Measurements from ENCODE around the gene POC5.
A peak's percentile ranks its signal among the peaks of the same experiment; 100 is the strongest.
"Not testable (repeated sequence)": the region's sequence is repeated elsewhere in the genome, so short reads cannot be mapped to it uniquely, and the experiment has no call there.

POC5 gene, protein sequence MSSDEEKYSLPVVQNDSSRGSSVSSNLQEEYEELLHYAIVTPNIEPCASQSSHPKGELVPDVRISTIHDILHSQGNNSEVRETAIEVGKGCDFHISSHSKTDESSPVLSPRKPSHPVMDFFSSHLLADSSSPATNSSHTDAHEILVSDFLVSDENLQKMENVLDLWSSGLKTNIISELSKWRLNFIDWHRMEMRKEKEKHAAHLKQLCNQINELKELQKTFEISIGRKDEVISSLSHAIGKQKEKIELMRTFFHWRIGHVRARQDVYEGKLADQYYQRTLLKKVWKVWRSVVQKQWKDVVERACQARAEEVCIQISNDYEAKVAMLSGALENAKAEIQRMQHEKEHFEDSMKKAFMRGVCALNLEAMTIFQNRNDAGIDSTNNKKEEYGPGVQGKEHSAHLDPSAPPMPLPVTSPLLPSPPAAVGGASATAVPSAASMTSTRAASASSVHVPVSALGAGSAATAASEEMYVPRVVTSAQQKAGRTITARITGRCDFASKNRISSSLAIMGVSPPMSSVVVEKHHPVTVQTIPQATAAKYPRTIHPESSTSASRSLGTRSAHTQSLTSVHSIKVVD

DNA sequence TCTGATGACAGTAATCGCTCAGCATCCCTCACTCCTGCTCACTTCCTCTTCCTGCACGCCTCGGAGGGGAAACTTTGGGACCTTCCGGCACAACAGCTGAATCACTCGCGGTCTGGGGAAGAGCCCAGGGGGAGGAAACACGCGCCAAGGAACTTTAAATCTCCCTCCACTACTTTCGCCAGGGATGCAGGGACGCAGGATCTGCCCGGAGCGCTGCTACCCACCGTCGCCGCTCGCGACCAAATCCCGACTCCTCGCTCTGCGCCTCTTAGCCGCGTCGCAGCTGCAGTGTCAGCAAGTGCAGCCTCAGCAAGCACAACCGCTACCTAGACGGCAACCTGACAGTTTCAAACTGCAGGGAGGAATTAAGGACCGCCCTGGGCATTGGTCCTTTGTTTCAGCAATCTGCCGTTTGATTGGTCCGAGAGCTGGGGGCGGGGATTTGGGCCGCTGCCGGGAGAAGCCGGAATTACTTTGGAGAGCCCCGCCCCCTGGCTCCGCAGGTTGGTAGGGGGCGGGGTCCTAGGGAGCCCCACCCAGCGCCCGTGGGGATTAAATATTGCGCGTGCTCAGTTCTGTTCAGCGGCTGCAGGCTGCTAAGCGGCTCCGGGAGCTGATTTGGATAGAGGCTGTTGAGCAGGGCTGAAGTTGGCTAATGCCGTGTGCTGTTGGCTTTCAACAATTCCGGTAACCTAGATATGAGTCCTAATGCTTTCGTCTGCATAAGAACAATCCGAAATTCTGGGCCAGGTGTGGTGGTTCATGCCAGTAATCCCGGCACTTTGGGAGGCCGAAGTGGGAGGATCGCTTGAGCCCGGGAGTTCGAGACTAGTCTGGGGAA lies at the start of gene POC5:
POC5 (minus strand) TSS at position 356 of the 841 bp plus-strand sequence. CDS start 4,500 bp downstream, outside the sequence.
- DNase-seq = peak; percentile 99

GRCh38 chr5:75758116-75758515 lies 40.9 kb upstream of the POC5 start:
- DNase-seq = no peak

- DNase-seq = no peak
These were observed 39.7 kb upstream of the POC5 start for GRCh38 chr5:75756981-75757380.

GRCh38 chr5:75756211-75756610 lies 39.0 kb upstream of the POC5 start:
- no peak for DNase-seq

GRCh38 chr5:75753182-75753581 lies 35.9 kb upstream of the POC5 start:
- DNase-seq = no peak

DNA sequence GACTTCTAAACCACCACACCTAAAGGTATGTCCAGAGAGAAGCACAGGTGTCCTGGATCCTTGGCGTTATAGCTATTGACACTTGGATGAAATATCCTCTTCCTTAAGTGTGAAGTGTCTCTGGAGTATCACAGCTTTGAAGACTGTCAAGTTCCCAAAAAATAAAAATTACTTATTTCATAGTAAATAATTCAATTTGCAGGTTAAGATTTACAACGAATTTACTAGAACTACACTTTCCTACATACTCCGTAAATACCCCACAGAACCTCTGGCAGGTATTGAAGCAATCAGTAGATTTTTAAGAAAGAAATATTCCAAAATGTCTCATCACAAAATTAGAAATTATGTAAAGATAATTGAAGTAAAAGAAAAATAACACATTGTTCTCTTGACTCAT lies 27.1 kb upstream of the POC5 start:
- DNase-seq = no peak

DNA sequence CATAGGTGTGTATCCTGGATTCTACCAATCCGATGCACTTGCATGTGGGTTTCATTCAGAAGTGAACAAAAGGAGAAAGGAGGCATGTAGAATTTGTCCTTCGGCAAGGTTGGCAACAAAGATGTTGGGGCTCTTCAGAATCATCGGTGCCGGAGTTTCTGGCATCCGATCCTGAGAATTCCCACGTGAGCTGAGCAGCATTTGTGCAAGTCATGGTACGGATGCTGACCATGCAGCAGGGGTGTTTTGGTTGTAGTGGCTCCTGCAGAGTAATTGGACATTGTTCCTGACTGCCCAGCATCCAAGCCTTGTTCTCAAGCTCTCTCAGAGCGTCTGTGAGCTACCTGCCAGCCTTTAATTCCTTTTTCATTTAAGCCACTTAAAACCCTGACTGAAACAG lies 19.0 kb upstream of the POC5 start:
- no peak for DNase-seq

GRCh38 chr5:75734913-75735789 lies 17.9 kb upstream of the POC5 start:
- DNase-seq = peak; percentile 80

DNA sequence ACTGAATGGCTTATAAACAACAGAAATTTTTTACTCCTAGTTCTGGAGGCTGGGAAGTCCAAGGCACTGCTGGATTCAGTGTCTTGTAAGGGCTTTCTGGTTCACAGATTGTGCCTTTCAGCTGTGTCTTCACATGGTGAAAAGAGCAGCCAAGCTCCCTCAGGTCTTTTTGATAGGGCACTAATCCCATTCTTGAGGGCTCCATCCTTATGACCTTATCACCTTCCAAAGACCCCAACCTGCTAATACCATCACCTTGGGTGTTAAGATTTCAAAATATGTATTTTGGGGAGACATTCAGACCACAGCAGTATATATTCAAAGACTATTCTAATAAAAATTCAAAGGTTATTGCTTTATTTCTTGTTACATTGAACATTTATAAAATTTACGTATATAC lies 16.5 kb upstream of the POC5 start:
- no peak for DNase-seq

- not testable (repeated sequence) for DNase-seq
These were observed 14.3 kb upstream of the POC5 start for GRCh38 chr5:75731515-75731914.

- no peak for DNase-seq
These were observed 12.1 kb upstream of the POC5 start for GRCh38 chr5:75729321-75729720.

- no peak for DNase-seq
These were observed 10.7 kb upstream of the POC5 start for GRCh38 chr5:75727931-75728330.

DNA sequence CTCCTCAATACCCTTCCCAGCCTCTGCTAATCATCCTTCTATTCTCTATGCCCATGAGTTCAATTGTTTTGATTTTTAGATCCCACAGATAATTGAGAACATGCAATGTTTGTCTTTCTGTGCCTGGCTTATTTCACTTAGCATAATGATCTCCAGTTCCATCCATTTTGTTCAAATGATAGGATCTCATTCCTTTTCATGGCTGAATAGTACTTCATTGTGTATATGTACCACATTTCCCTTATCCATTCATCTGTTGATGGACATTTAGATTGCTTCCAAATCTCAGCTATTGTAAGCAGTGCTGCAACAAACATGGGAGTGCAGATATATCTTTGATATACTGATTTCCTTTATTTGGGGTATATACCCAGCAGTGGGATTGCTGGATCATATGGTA lies 9.0 kb upstream of the POC5 start:
- not testable (repeated sequence) for DNase-seq

- DNase-seq = no peak
These were observed 6.1 kb upstream of the POC5 start for GRCh38 chr5:75723378-75723777.

DNA sequence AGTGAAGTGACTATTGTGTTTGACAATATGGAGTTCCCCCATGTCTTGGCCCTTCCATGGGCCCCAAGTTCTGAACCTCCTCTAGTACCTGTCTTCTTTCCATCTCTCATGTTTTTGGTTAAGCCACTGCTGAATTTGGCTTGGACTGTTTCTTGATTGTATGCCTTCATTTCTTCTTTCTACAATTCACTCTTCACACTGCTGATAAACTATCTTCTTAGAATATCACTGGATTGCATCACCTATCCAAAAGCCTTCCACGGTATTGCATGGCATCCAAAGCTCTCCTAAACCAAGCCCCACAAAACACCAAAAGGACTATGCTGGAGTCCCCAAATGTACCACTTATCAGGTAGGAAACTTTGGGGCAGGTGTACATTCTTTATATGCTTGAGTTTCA lies 4.3 kb upstream of the POC5 start:
- no peak for DNase-seq

DNA sequence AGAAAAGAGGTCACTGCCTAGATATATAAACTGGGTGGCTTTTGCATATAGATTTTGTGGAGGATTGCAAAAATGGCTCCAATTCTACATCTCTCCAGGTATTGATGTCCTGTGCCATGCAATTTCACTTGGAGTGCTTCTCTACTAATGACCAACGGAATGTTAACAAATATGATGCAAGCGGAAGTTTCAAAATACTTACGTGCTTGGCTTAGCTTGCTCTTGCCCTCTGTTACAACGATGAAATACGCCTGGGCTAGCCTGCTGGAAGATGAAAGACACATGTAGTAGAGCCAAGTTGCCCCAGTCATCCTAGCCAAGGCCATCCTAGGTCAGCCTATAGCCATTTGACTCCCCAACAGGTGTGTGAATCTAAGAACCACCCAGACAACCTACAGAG lies 3.6 kb upstream of the POC5 start:
- no peak for DNase-seq

DNA sequence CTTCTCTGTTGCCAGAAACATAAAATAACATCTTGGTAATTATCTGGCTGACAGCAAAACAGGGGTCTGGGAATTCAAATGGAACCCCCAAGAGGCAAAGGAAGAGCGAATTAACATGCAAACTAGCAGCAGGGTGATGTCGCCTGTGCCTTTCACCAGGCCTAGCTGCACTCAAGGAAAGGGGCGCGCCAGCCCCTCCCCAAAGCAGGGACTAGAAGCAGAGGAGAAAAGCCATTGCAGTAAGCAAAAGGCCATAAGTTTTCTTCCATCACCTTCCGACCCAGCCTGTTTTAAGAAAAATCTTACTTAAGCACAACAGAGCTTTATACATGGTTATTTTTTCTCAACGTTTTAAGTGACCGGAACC lies 539 bp downstream of the POC5 start:
- no peak for DNase-seq

GRCh38 chr5:75712091-75712490 lies 5.1 kb downstream of the POC5 start:
- no peak for DNase-seq

- no peak for DNase-seq
These were observed 6.1 kb downstream of the POC5 start for GRCh38 chr5:75711151-75711550.

GRCh38 chr5:75710637-75711036 lies 6.6 kb downstream of the POC5 start:
- no peak for DNase-seq

DNA sequence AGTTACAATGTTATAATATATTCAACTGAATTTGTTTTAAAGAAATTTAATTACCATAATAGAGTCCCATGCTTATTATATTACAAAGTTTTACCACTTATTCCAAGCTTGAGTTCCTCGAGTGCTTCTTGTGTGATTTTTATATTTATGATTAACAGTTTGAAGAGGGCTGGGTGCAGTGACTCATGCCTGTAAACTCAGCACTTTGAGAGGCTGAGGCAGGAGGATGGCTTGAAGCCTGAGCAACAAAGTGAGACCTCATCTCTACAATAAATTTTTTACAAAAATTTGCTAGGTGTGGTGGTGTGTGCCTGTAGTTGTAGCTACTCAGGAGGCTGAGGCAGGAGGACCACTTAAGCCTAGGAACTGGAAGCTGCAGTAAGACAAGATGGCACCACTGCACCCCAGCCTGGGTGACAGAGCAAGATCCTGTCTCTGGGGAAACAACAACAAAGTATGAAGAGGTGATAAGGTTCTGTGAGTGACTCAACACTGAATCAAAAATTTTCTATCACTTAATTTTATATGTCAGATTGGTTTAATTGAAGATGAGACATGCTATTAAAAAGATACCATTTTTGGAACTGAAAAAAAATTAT lies 9.2 kb downstream of the POC5 start:
- peak; percentile 56 for DNase-seq

- DNase-seq = no peak
These were observed 10.5 kb downstream of the POC5 start for GRCh38 chr5:75706775-75707174.

Data from DMS53 (cell line).